Stimulated activated CD8-positive, alpha-beta memory T cell treated with anti-CD3 and anti-CD28 coated beads, Interleukin-12 subunit alpha, Interleukin-12 subunit beta, amount 100 ng/mL, for 24 hours (primary cell): Measurements from ENCODE around the gene C8A.

Experiments used
- DNase-seq: peaks from one replicate; pipeline ENCODE4 v3.0.0-alpha.2; 2020; ENCODE audit errors: extremely low read depth

Gene C8A

DNA sequence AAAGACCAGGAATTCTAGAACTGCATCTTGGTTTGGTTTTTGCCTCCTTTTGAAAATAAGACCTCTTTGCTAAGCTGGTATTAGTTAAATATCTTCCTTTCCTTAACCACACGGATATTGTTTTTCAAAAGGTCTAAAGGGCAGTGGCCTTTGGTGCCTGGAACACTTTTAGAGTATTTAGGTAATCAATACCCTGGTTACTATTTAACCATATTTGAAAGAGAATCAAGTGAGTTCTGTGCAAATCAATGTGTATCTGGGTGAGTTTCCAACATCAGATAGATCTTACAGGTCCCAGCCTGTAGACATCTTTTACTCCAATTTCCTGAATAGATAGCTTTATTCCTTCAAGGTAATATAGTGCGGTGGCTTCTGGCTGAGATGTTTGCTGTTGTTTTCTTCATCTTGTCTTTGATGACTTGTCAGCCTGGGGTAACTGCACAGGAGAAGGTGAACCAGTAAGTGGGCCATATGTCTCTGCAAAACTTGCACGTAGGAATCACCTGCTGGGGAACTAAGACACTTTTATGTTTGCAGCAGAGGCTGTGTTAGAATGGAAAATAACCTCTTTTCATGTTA lies at the start of gene C8A:
TSS of gene C8A (plus strand) at position 277 of the 579 bp plus-strand sequence. CDS start at position 382, 105 bp downstream.
- DNase-seq, result no peak

DNA sequence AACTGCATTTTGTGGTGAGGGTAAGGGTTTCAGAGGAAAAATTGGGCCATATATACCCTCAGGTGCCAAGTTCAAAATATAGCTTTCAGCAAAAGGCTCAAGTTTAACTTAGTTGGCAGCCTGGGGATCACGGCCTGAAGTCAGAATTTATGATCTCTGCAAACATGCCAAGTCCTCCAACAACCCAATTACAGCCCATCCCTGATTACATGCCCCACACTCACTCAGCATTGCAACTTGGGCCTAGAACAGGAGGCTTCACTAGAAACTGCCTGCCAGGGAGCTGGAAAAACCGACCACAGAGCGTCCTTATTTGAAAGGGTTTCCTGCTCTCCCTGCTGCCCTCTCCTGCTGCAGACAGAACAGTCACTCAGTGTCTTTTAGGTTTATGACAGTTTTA lies 47.8 kb upstream of the C8A start:
- no peak for DNase-seq

DNA sequence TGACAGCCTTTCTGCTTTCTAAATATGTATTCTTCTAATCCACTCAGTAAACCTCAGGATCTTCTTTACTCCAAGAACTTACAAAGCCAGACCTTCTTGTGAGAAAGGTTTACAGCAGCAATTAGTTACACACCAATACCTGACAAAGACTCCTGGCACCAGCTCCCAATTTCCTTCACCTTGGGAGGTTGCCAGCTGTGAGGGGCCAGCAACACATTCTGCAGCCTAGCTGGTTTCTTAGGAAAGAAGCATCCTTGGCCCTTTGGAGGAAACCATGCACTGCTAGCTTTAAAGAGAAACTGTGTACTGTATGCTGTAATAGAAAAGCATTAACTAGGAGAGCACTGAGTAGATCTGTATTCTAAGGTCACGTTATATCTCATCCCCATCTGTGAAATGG lies 46.2 kb upstream of the C8A start:
- DNase-seq, result no peak

DNA sequence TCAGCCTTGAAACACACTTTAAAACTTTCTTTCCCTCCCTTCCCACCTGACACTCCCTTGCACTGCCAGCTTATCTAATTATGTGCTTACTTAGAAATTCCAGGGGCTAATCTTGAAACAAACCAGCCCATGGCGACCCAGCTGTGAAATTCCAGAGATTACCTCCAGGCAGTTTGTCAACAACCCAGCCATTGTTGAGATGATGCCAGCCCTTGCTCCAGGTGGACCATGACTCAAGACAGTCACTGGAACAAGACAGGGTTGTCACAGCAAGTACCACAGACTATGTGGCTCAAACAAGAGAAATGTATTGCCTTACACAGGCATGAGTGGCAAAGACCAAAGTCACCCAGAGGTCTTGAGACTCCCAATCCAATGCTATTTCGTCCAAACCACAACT lies 43.3 kb upstream of the C8A start:
- DNase-seq, result no peak

DNA sequence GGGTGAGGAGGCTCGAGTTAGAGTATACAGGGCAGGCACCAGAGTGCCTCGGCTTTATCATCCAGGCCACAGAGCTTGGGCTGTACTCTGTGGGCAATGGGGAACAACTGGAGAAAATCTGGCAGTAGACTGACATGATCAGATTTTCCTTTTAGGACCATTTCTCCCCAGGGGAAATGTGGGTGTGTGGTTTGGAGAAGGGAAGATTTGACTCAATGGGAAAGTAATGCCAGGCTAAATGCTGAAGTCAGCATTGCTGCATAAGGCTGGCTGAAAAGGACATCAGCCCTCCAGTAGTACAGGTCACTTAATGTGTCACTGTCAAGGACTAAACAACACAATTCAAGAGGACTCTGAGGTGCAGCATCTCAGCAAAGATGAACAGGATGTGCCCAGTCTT lies 40.4 kb upstream of the C8A start:
- DNase-seq, result no peak

DNA sequence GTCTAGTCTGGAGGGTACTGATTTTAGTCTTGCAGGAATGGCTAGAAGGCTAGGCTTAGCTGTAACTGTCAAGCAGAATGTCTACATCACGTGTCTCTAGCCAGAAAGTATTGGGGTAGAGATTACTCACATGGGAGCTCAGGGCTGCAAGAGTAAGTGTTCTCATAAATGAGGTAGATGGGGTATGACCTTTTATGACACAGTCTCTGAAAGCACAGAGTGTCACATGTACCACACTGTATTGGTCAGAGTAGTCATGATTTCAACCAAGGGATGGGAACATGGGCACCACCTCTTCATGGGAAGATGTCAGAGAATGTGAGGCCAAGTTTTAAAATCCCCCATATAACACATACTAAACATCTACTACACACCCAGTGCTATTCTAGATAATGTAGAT lies 38.3 kb upstream of the C8A start:
- DNase-seq, result no peak

DNA sequence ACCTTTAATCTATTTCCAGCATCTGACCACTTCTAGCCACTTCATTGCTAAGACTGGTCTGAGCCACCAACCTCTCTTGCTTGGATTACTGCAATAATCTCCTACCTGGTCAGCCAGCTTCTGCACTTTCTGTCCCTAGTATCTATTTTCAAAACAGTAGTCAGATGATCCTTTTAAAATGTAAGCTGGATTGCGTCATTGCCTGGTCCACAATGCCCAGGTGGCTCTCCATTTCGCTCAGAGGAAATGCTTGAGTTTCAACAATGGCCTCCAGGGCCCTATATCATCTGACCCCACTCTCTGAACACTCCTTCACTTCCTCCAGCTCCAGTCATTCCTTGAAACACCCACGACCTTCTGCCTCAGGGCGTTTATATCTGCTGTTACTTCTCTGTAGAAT lies 37.7 kb upstream of the C8A start:
- DNase-seq, result no peak

DNA sequence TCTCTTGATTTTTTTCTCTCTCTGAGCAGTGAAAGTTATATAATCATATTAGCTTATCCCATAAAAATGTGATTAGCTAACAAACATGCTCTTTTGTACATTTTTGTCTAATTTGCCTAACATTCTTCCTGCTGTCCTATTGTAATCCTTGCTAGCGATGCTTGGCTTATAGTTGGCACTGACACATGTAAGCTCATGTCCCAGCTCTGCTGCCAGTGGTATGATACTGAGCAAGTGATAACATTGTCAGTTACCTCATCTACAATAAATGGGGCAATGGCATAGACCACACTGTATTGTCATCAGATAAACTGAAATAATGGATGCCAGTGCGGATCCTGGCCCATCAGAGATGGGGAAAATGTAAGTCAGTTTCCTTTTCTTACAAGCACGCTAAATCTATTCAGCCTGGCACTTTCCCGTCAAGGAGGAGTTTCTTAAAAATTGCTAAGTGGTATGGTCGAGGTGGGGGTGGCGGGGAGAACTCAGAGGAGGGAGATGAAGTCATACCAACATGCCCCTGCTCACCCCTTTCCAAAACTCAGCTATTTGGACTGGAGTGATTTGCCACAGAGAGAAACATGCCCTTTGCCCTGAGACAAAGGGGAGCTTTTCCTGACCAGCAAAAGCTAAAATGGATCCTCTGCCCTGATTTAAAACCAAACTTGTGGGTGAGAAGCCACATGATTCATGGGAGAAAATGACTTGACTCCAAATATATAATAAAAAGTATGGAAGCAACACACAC lies 36.7 kb upstream of the C8A start:
- no peak for DNase-seq

DNA sequence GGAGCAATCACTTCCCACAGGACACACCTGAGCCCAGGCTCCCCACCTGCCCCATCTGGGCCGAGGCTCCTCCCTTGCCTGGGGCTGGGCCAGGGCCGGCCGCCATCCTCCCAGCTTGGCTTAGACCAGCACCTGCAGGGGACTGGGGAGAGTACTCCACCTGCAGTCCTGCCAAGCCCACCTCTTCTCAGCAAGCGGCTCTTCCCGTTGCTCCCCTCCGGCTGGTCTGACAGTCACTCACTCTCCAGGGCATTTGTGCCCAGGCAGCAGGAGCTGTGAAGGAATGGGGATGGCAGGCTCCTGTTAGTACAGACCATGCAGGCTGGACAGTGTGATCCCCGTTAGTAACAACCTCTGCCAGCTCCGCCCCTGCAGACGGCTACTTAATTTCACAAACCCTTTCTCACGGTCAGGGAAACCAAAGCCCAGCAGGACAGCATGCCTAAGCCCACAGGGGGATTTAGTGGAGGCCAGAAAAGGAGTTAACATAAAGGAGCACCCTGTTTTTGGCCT lies 35.2 kb upstream of the C8A start, which contains the start of gene FYB2:
TSS of gene FYB2 (minus strand) at position 18 of the 513 bp plus-strand sequence. CDS start 114 bp downstream, outside the sequence.
- DNase-seq, result no peak

DNA sequence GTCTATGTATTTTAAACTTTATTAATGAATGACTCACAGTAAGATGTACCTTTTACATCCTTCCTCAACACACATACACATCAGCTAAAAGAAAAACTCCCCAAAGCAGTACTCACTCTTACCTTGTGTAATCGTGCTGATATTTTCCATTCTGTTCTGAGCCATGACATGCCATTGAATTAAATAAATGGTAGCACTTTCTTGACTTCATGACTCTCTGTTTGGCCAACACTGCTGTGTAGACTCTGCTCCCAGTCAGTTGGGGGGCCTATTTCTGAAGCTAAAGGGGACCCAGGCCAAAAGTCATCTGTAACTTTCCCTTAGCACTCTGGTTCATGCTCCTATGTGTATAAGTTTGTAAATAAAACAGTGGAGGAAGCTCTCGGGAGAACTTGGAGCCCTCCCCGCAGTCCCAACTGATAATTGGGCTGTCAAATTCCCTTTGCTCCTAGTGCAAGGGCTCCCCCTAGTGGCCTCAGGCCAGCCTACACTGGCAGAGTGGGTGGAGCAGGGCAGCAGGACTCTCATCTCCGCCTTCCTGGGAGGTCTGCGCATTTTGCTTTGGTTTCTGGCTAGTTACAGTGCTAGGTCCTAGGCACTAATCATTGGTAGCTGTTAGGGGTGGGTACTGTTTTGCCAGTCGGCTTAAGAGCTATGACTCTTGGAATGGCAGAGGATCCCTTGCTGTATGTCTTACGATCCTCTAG lies 33.7 kb upstream of the C8A start:
- peak; percentile 43 for DNase-seq

DNA sequence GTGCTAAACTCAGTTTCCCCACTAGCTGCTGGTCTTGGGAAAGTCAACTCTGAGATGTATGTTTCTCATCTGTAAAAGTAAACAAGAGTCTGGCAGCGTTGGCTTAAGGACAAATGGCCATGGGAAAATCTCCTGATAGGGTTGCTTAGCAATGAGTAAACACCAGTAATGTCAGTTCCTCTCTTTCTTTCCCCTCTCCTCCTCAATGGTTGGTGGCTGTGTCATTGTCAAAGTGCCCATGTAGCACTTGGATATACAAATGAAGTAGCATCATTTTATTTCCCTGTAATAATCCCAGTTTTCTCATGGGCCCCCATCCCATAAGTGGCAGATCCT lies 33.2 kb upstream of the C8A start:
- no peak for DNase-seq

DNA sequence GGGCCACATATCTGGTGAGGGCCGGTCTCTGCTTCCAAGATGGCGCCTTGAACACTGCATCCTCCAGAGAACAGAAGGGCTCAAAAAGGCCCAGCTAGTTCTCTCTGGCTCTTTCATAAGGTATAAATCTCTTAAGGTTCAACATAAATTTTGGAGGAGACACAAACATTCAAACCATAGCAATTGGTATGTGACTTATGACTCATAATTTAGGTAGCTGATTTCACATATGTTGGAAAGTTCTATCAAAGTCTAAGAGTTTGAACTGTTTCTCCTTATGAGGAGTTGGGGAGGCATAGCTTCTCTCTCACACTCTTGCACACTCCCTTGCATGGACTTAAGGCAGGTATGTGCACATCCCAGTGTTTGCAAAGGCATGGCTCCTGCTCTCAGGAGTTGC lies 30.3 kb upstream of the C8A start:
- no peak for DNase-seq

DNA sequence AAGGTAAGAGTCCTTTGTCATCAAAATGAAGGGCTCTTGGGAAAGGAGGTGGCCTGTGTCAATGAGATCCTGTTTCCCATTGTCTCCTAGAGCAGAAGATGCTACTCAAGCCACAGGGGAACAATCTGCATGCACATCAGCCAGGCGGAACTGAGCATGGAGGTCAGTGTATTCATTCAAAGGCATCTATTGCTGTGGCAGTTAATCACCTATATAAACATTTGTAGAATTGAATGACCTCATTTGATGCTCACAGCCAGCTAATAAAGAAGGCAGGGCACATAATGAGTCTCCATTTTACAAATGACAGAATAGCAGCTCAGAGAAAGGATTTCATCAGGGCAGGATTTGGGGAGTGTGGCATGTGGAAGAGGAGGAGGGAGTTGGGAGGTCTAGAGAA lies 29.7 kb upstream of the C8A start:
- DNase-seq, result no peak

DNA sequence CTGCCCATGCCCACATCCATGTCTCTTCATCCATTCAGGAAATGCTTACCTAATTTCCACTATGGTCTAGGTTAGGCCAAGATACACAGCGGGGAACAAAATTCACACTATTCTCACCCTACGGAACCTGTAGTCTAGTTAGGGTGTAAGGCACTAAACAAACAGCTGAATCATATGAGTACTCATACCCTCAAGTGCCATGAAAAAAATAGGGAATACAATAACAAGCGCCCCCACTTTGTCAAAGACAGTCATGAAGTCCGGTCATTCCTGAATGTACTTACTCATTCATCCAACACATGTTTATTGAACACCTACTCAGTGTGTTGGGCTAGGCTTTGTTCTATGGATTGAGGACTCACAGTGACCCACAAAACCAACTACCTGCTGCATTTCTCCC lies 29.2 kb upstream of the C8A start:
- no peak for DNase-seq

DNA sequence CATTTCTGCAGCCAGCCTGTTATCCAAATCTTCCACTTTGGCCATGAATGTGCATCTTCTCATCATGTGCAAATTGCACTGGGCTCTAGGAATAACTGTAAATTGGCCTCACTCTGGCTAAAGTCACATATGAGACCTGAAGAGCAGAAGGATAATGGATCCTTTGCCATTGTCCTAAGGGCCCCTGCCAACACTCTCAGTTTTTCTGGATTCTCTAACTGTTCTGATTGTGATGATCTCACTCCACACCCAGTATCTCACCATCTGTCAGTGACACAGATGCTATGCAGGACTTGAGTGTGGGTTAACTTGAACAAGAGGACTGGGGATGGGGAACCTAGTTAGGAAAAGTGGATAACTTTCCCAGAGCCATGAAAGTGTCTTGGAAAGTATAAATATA lies 26.9 kb upstream of the C8A start:
- DNase-seq, result no peak

DNA sequence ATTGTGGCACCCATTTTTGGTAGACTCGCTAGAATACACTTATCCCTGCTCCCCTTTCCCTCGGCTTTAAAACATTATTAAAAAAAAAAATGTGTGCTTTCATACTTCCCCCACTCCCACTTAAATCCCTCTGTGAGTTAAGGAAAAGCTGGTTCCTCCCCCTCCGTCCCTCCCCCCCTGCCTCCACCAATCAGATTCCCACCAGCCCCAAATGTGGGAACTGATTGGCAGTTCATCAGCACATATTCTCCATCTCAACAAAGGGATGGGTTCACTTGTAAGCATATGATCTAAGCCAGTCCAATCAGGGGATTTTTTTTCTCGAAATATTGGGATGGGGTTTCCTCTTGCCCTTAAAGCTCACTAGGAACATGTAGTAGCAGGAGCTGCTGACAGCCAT lies 24.5 kb upstream of the C8A start:
- DNase-seq, result no peak

DNA sequence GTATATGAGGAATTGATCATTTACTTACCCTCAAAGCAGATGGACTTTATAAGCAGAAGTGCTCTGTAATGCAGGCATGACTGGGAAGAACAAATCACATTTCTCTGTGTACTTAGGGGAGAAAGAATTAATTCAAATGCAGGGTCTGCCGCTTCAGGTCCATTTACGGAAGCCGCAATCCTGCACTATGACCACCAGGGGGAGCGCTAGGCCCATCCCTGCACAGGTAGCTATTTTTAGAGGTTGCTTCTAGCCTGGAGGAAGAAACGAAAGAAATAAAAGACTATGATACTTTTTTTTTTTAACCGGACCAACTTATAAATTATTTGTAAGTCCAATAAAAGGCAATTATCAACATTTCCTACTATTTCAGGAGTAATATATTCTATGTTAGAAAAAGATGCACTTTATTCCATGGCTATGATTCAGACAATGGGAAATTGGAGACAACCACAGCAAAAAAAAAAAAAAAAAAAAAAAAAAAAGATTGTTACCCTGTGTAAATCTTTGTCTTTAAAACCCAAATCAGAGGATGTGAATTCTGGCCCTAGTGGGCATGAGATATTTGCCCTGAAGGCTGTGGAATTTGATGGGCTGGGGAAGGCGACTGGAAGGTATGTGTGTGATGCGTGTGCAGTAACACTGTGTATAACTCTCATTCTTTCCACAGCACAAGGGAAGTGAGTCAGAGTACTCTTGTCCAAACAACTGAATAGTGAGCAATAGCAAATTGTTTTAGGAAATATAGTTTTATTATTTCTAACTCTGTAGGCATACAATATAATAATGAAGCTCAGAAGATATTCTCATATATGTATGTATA lies 22.5 kb upstream of the C8A start:
- DNase-seq, result peak; percentile 5

DNA sequence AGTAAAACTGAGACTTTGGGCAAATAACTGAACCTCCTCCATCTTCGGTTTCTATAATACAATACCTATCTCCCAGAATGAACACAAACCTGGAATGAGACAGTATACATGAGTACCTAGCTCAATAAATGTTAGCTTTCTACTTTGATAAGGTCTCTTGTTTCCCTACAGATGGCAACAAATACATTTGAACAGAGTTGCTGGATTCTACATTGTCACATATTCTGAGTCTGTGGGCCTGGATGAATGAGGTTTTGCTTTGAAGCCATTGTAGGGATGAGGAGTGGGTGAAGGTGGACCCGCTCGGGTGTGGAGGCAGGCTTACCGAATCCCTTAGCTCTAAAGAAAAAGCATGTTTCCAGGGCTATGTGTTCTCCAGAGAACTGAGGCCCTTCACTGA lies 21.5 kb upstream of the C8A start:
- DNase-seq, result no peak

DNA sequence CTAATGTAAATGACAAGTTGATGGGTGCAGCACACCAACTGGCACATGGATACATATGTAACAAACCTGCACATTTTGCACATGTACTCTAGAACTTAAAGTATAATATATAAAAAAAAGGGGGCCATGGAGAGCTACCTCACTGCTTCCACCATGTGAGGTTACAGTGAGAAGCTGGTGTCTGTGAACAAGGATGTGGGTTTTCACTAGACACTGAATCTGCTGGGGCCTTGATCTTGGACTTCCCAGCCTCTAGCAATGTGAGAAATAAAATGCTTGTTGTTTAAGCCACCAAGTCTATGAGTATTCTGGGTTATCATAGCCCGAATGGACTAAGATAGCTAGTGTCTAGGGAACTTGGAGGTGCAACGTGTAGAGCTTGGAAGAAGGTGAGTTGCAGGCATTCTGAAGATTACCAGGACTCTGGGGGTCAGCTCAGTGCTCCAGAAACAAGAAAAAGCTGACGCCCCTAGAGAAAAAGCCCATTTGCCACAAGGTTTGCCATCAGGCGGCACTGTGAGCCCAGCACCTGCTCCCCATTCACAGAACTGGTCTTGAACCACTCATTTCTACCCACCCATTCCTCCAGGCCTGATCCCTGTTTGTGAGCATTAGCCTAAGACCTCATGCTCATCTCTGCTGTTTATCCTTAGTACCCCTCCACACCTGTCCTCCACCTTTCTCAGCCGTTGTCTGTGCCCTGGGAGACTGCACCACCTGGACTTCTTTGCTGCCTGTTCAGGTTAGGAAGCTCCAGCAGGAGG lies 20.3 kb upstream of the C8A start:
- no peak for DNase-seq

DNA sequence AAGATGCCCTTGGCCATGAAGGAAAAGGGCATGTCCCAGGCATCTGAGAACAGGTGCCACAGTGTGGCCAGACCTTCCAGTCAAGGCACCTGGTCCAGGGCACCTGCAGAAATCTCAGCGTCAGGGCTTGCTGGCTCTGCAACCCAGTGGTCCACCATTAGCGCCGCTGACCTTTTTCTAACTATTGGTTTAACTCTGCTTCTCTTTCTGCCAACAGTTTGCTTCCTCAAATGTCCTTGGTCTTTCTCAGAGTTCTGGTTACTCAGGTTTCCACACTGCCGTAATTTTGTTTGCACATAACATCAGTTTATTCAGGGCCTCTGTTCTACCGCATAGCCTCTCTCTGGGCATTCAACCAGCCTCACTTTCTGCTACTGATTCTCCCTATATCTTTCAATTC lies 18.9 kb upstream of the C8A start:
- DNase-seq, result no peak

DNA sequence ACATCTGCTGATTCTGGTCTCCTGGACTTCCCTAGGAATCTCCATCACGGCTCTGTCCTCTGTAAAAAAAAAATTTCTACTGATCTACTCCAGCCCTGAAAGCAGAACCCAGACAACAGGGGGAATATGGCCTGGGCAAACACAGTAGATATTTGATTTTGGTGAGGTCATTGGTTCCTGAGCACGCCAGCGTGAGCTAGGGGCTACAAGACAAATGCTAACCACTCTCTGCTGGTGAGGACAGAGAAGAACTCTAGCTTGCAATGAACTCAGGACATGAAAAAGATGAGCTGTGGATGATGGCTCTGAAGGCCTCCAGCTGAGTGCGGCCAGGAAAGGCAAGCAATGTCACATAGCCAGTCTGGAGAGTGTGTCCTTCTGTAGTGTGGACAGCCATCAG lies 18.2 kb upstream of the C8A start:
- DNase-seq, result no peak
